GM21576 (cell line): ENCODE data around the gene KRT6B.

ENCODE experiments used
- ATAC-seq: cut with Tn5 transposase; IDR thresholded peaks from one replicate; pipeline ENCODE4 v1.9.1; 2021; ENCODE audit warnings: mild to moderate bottlenecking, moderate library complexity; ENCODE audit not compliant: unreplicated experiment

KRT6B gene

GRCh38 chr12:52437508-52437907 is 14.4 kb downstream of the KRT6B start:
- ATAC-seq = no peak

GRCh38 chr12:52436828-52437474 is 15.0 kb downstream of the KRT6B start:
- ATAC-seq = no peak

DNA sequence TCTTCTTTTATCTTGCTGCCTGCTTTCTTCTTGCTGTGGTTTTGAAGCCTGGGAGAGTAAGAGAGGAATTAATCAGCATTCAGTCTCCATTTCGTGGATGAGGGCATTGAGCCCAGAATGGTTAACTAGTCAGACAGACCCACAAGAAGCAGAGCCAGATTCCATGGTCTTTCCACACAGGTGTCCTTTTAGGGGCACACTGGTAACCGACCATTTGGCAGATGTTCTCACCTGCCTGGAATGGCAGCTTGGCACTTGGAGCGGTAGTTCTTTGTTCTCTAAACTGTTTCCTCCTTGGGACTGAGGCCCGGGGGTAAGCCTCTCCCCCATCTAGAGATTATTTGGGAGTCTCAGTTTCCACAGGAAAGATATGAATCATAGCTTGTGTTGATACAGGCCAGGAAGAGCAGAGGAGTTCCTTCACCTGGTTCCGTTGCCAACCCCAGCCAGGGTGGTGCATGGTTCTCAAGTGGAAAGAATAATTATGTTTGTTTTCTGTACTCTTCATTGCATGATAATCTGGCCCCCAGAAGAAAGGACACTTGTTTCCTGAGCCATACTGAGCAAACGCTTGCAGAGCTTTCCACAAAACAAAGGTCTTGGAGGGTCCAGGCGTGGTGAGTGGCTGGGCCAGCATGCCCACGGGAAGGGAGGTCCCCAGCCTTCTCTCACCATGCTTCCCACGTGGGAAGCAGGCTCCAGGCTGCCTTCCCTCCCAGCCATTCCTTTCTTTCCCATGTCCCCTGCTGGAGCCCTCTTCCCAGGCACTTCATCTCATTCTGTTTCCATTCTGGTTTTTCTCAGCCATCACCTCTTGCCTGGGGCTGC is 15.7 kb downstream of the KRT6B start:
- no peak for ATAC-seq

GRCh38 chr12:52435659-52435999 is 16.3 kb downstream of the KRT6B start:
- ATAC-seq = no peak

DNA sequence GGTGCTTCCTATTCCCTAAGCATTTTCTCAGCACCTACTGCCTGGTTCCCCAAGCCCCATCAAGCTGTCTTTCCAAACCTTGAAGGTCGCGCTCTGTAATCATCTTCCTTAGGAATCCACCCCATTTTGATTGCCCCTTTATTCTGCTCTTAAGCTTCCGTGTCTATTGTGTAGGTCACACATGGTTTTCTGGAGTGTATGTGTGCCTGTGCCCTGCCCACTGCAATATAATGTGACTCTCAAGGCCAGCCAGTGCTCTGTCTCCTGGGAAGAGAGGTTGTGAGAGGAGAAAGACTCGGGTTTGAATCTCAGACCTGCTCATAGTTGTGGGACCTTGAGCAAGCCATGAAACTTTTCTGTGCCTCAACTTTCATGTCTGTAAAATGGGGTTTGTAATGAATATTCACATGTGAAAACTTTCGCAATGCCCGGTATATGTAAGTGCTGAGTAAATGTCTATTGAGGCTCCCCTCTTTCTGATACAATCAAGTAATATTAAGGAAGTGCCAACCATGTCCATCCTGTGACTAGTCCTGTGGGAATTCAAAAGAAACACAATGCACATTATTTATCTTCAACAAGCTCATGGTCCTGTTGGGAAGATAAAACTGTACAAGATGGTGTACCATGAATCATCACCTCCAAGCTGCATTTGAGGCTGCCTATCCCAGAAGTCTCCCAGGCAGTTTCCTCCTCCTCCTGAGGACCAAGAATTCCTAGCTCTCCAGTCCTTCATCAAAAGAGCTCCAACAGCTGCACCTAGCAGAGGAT is 17.0 kb downstream of the KRT6B start:
- no peak for ATAC-seq

- no peak for ATAC-seq
These were observed 17.7 kb downstream of the KRT6B start, which contains the start of gene KRT75 for GRCh38 chr12:52434081-52434733. TSS of gene KRT75 (minus strand) at chr12:52434371. CDS start at chr12:52434304, 67 bp downstream.

- no peak for ATAC-seq
These were observed 18.4 kb downstream of the KRT6B start for GRCh38 chr12:52433501-52434080.

DNA sequence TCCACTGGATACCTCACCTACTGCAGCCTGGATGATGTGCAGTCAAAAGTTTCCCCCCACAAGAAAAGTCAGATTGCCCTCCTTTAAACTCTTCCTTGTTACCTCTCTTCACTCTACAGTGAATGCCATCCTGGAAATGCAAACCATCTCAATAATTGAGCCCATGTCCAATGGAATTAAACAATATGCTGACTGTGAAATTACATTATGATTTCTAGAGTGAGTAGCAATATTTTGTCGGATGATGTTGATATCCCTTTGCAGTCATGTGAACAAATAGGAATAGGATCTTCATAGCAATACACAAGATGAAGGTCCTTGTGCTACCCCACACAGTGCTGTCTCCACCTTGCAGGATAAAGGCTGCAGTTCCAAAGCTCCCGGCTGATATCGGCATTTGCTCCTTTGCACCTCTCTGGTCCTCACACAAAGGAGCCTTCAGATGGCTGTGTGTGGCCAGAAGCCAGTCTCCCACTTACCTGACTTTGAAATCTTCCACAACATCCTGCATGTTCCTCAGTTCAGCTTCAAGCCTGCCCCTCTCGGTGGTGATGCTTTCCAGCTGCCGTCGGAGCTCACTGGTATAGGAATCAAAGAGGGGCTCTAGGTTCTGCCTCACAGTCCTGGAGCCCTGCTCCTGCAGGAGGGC is 19.3 kb downstream of the KRT6B start:
- no peak for ATAC-seq

DNA sequence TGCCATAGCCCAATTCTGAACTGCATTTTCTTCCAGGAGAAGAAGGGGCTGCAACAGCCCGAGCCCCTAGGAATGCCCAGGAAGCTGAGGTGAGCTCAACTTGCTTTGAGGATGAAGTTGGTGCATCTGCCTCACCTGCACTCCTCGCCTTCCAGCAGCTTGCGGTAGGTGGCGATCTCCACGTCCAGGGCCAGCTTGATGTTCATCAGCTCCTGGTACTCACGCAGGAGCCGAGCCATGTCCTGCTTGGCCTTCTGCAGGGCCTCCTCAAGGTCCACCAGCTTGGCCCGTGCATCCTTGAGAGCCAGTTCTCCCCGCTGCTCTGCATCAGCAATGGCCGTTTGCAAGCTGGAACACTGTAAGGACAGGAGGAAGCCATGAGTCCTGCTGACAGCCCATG is 23.8 kb downstream of the KRT6B start:
- ATAC-seq = no peak

DNA sequence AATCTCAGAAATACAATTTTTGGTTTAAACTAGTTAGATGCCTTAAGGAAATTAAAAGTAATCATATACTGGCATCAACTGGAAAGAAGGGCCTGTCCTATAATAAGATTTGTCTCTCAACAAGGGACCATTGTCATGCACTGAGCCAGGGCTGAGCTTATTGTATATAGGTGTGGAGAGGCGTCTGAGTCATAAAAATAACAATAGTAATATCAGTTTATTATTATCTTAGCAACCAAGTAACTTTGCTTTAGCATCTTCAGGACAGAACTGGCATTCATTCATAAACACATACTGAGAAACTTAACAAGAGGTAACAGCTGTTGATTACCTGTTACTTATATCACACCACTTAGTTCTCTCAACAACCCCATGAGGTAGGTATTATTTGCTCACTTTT is 24.9 kb downstream of the KRT6B start:
- ATAC-seq = no peak

DNA sequence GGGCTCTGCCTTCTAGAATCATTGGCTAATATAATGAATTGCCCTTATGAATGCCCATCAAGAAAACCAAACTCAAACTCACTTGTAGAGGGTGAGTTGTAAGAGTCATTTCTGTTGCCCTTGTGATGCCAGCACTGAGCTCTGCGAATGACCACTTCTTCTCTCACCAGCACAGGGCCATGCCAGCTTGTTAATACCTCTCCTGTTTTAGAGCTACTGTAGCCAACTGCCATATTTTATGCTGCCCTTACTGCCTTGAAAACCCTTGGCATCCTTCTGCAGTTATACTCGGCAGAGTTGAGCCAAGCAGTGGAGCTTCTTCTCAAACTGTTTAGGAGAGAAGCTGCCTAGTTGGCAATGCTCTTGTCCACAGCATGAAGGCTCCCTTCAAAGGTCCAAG is 25.9 kb downstream of the KRT6B start:
- ATAC-seq = no peak

GRCh38 chr12:52425466-52425865 is 26.5 kb downstream of the KRT6B start:
- no peak for ATAC-seq

DNA sequence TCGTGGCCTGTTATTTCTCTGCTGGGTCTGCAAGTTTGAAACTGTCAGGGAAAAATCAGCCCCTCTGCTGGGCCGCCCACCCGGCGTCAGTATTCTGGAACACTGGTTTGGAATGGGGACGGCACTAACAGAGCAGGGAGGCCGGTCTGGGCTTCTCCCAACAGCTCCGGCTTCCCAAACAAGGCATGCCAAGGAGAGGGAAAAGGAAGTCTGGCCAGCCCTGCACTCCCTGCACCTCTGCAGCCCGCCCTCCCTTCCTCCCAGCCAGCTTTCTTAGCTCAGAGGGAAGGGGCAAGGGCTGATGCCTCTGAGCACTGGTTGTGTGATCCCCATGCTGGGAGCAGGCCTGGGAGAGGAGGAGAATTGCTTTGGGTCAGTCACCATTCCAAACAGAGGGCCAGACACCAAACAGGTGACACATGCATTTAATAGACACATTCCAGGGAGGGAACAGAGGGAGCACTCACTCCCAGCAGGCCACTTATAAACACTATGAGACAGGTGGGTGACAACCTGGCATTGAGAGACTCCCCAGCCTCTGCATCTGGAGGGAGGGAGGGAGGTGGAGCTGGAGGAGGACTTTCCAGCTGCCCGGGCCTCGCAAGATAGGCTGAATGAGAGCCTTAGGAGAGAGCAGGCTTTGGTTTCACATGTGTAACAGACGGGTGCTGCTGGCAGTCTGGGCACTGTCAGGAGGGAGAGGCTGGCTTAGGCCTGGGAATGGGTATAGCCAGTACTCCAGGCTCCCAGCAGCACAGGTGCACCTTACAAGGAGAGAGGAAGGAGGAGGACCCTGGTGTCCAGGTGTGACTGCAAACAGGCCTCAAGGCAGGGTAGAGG is 28.1 kb downstream of the KRT6B start:
- no peak for ATAC-seq

DNA sequence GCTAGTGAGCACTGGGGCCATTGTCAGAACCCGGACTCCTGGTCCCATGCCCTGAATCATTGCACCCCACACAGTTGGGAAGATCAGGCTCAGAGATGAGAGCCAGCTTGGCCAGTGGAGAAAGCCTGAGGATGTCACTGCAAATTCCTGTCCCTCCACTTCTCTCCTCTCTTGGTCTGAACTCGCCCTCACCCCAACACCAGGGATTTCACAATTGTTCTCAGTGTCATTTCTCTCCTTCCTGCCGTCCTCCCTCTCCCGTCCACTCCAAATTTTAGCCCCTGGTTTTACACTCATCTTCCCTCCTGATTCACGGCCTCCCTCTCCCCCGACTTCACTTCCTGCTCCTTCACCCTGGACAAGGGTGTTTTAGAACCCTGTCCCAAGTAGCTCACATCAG is 28.9 kb downstream of the KRT6B start:
- ATAC-seq = no peak

- no peak for ATAC-seq
These were observed 32.3 kb downstream of the KRT6B start for GRCh38 chr12:52419656-52420055.

DNA sequence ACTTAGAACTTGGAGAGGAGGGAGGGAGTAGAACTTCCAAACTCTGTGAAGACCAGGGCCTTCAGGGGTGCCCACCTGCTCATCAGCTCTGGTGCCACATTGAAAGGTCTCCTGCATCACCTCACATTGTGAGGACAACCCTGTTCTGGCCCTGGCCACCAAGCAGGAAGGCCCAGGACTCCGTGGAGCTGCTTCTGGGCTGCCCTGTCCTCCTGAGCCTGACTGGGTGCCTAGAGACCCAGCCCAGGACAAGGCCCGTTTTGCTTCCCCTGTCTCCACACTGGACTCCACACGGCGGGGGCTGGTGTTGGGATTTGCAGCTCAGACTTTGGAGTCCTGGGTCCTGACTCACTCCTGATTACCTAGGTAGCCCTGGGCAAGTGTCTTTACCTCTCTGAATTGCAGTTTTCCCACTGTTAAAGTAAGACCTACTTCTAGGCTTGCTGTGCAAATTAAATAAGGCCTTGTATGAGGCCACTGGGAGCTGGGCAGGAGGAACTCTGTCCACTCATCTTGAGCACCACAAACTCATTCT is 33.3 kb downstream of the KRT6B start:
- no peak for ATAC-seq

GRCh38 chr12:52417740-52418139 is 34.2 kb downstream of the KRT6B start:
- ATAC-seq = no peak

DNA sequence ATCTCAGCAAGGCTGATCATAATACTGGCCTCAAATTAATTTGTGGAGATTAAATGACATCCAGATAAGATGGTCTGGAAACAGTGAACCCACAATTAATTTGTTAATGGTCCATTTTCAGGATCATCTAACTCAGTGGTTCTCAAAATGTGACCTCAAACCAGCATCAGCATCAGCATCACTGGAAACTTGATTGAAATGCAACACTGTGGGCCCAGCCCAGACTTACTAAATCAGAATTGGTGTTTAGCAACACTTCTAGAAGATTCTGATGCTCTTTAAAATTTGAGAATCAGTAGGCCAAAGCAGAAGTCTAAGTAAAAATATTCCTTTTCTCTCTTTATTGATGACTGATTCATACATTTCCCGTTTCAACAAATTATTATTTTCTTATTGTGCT is 35.2 kb downstream of the KRT6B start:
- no peak for ATAC-seq
